Progenitor cell of endocrine pancreas (in vitro differentiated cells): Measurements from ENCODE around the gene BMPR1A. TPM values are rescaled to one million over a fixed set of nuclear protein-coding genes. Genes with fewer than 3 reads are reported as not detected.

ENCODE experiments used
- DNase-seq: peaks from one replicate; pipeline ENCODE4 v3.0.0; 2021; ENCODE audit warnings: low spot score; ENCODE audit not compliant: unreplicated experiment
- H3K27ac Mint-ChIP-seq: 2 replicates; pipeline ENCODE4 v1.8.0; 2021; ENCODE audit warnings: mild to moderate bottlenecking, moderate library complexity, mixed read lengths
- H3K27me3 Mint-ChIP-seq: 2 replicates; pipeline ENCODE4 v1.8.0; 2021; ENCODE audit warnings: mixed read lengths
- H3K36me3 Mint-ChIP-seq: 2 replicates; pipeline ENCODE4 v1.8.0; 2022; ENCODE audit warnings: mixed read lengths; ENCODE audit not compliant: insufficient read depth
- H3K4me1 Mint-ChIP-seq: 2 replicates; pipeline ENCODE4 v1.8.0; 2021; ENCODE audit warnings: low read depth, mixed read lengths
- H3K4me3 Mint-ChIP-seq: 2 replicates; pipeline ENCODE4 v1.8.0; 2021; ENCODE audit warnings: low read depth, mild to moderate bottlenecking, moderate library complexity, mixed read lengths
- H3K9me3 Mint-ChIP-seq: 2 replicates; pipeline ENCODE4 v1.8.0; 2021; ENCODE audit warnings: low read depth, mixed read lengths
- CTCF ChIP-seq: fragments of 200-600 bp; sonication (generic); IDR thresholded peaks from one replicate; pipeline ENCODE4 v1.5.0; 2021; ENCODE audit warnings: antibody characterized with exemption, mild to moderate bottlenecking; ENCODE audit not compliant: unreplicated experiment
- total RNA-seq: library from RNA; stranded (reverse); gene quantifications from 2 replicates; pipeline ENCODE4 v1.2.1, GENCODE V29; 2021

Gene BMPR1A
- total RNA-seq, 1 donor from 2014 or later = 89.7 TPM

GRCh38 chr10:86855513-86855912 lies 99.1 kb downstream of the BMPR1A start:
- H3K4me3 Mint-ChIP-seq = no peak overlapping the region
- DNase-seq = no peak
- H3K36me3 Mint-ChIP-seq = peaks cover 37% of the 10 kb centered on the region
- no peak for TF ChIP-seq CTCF
- peaks cover 2% of the 10 kb centered on the region for H3K4me1 Mint-ChIP-seq
- H3K27me3 Mint-ChIP-seq = no peaks in the 10 kb centered on the region
- H3K9me3 Mint-ChIP-seq = peaks cover 9% of the 10 kb centered on the region
- no peak overlapping the region for H3K27ac Mint-ChIP-seq

- no peak overlapping the region for H3K27ac Mint-ChIP-seq
These were observed 99.7 kb downstream of the BMPR1A start for GRCh38 chr10:86856156-86856555.

GRCh38 chr10:86857128-86857721 lies 100.8 kb downstream of the BMPR1A start:
- TF ChIP-seq CTCF = no peak
- no peak overlapping the region for H3K27ac Mint-ChIP-seq
- H3K4me1 Mint-ChIP-seq = peaks cover 7% of the 10 kb centered on the region
- no peak overlapping the region for H3K4me3 Mint-ChIP-seq
- H3K9me3 Mint-ChIP-seq = peaks cover 9% of the 10 kb centered on the region
- no peak for DNase-seq
- H3K27me3 Mint-ChIP-seq = no peaks in the 10 kb centered on the region
- peaks cover 31% of the 10 kb centered on the region for H3K36me3 Mint-ChIP-seq

More at GRCh38 chr10:86856156-86856555, 99.7 kb downstream of the BMPR1A start:
- Mint-ChIP-seq H3K4me3 (no peak overlapping the region), H3K4me1 (peaks cover 3% of the 10 kb centered on the region), H3K27me3 (no peaks in the 10 kb centered on the region), H3K9me3 (peaks cover 9% of the 10 kb centered on the region), H3K36me3 (peaks cover 37% of the 10 kb centered on the region)
- TF ChIP-seq CTCF = no peak
- DNase-seq = no peak

- Mint-ChIP-seq H3K36me3 (peaks cover 26% of the 10 kb centered on the region), H3K4me3 (no peak overlapping the region), H3K4me1 (peaks cover 15% of the 10 kb centered on the region), H3K27me3 (no peaks in the 10 kb centered on the region), H3K27ac (no peak overlapping the region), H3K9me3 (peaks cover 9% of the 10 kb centered on the region)
- no peak for TF ChIP-seq CTCF
- DNase-seq = no peak
These were observed 101.6 kb downstream of the BMPR1A start for GRCh38 chr10:86858011-86858410.

- no peak for TF ChIP-seq CTCF
- peaks cover 14% of the 10 kb centered on the region for H3K36me3 Mint-ChIP-seq
- peaks cover 5% of the 10 kb centered on the region for H3K9me3 Mint-ChIP-seq
- no peak overlapping the region for H3K27ac Mint-ChIP-seq
- peaks cover 41% of the 10 kb centered on the region for H3K4me1 Mint-ChIP-seq
- no peaks in the 10 kb centered on the region for H3K27me3 Mint-ChIP-seq
- H3K4me3 Mint-ChIP-seq = no peak overlapping the region
- DNase-seq = no peak
These were observed 104.9 kb downstream of the BMPR1A start for GRCh38 chr10:86861351-86861750.
